Keratinocyte (primary cell): ENCODE results near the gene CUL4A.

Source experiments
- EZH2 ChIP-seq: IDR thresholded peaks from one replicate; pipeline ENCODE4 v1.6.1; 2012; ENCODE audit warnings: inconsistent platforms, mild to moderate bottlenecking, low read length, moderate library complexity
- TF ChIP-seq, protein P1 (sequence below), 3 experiments: IDR thresholded peaks in 1 of 3; conservative IDR thresholded peaks in 1 of 3; optimal IDR thresholded peaks in 1 of 3; 2 replicates in 2 of 3; 3 replicates in 1 of 3; pipeline versions ENCODE3 to v1.5.1; 2011; ENCODE audit warnings: low read length in 3 of 3, mild to moderate bottlenecking in 3 of 3, moderate library complexity in 2 of 3, control low read depth in 1 of 3, inconsistent platforms in 1 of 3; ENCODE audit not compliant: insufficient read depth in 2 of 3; ENCODE audit errors: extremely low read depth in 1 of 3

DNA sequence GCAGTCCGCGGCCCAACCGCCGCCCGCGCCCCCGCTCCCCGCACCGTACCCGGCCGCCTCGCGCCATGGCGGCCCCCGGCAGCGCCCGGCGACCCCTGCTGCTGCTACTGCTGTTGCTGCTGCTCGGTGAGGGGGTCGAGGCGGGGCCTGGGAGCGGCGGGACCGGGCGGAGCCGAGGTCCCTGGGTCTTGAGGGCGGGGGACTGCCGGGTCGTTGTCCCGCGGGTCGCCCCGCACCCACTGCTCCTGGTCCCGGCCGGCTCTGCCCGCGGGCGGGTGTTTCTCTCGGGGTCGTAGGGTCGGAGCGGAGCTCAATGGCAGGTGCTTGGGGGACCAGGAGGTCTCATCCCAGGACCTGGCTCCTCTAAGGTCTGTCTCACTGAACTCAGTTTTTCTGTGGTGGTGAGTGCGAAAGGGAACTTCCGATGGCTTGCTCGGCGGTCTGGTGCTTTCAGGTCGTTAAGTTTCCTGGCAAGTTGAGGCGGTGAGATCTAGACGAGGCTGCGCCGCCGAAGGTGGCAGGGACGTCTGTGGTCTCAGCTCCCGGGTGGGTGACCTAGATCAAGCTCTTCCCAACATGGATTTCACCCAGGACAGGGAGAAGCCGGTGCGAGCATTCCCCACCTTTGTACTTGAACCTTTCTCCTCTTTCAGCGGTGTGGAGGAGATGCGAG lies 88.1 kb downstream of the CUL4A start:
- TF ChIP-seq, protein P1, sequence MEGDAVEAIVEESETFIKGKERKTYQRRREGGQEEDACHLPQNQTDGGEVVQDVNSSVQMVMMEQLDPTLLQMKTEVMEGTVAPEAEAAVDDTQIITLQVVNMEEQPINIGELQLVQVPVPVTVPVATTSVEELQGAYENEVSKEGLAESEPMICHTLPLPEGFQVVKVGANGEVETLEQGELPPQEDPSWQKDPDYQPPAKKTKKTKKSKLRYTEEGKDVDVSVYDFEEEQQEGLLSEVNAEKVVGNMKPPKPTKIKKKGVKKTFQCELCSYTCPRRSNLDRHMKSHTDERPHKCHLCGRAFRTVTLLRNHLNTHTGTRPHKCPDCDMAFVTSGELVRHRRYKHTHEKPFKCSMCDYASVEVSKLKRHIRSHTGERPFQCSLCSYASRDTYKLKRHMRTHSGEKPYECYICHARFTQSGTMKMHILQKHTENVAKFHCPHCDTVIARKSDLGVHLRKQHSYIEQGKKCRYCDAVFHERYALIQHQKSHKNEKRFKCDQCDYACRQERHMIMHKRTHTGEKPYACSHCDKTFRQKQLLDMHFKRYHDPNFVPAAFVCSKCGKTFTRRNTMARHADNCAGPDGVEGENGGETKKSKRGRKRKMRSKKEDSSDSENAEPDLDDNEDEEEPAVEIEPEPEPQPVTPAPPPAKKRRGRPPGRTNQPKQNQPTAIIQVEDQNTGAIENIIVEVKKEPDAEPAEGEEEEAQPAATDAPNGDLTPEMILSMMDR (optimal IDR thresholded peaks at IDR 0.05 in 1 of 3, IDR thresholded peaks at IDR 0.05 in 1 of 3, conservative IDR thresholded peaks at IDR 0.05 in 1 of 3; ENCODE audit: extremely low read depth in 1 of 3, insufficient read depth in 2 of 3, low read length in 3 of 3): no peak
- TF ChIP-seq EZH2: no peak
